ENCODE data around the gene GSTA2.
A peak's percentile ranks its signal among the peaks of the same experiment; 100 is the strongest.
"Not testable (repeated sequence)": the region's sequence is repeated elsewhere in the genome, so short reads cannot be mapped to it uniquely, and the experiment has no call there.

GSTA2 gene

GRCh38 chr6:52725535-52726192 is 37.6 kb downstream of the GSTA2 start:
- peak; percentile 16 for DNase-seq (ENCODE audit: low read depth)

- no peak for DNase-seq (ENCODE audit: low read depth)
These were observed 38.1 kb downstream of the GSTA2 start for GRCh38 chr6:52725143-52725534.

GRCh38 chr6:52724406-52725121 is 38.7 kb downstream of the GSTA2 start:
- DNase-seq (ENCODE audit: low read depth) = peak; percentile 56

- peak; percentile 27 for DNase-seq (ENCODE audit: low read depth)
These were observed 39.3 kb downstream of the GSTA2 start for GRCh38 chr6:52724042-52724405.

- no peak for DNase-seq (ENCODE audit: low read depth)
These were observed 43.0 kb downstream of the GSTA2 start for GRCh38 chr6:52720321-52720720.

GRCh38 chr6:52718550-52718949 is 44.7 kb downstream of the GSTA2 start:
- no peak for DNase-seq (ENCODE audit: low read depth)

- not testable (repeated sequence) for DNase-seq (ENCODE audit: low read depth)
These were observed 48.5 kb downstream of the GSTA2 start for GRCh38 chr6:52714761-52715160.

GRCh38 chr6:52712136-52712535 is 51.1 kb downstream of the GSTA2 start:
- DNase-seq (ENCODE audit: low read depth) = no peak

- DNase-seq (ENCODE audit: low read depth) = no peak
These were observed 55.2 kb downstream of the GSTA2 start for GRCh38 chr6:52707963-52708680.

GRCh38 chr6:52706001-52706400 is 57.3 kb downstream of the GSTA2 start:
- DNase-seq (ENCODE audit: low read depth) = no peak

GRCh38 chr6:52704781-52705502 is 58.3 kb downstream of the GSTA2 start:
- not testable (repeated sequence) for DNase-seq (ENCODE audit: low read depth)

GRCh38 chr6:52704060-52704459 is 59.2 kb downstream of the GSTA2 start:
- no peak for DNase-seq (ENCODE audit: low read depth)

Data from amniotic epithelial cell (primary cell).